Esophagus mucosa (tissue), 1 donor: ENCODE measurements around the gene CETP. TPM values are rescaled to one million over a fixed set of nuclear protein-coding genes. Genes with fewer than 3 reads are reported as not detected.

ENCODE experiments used
- ATAC-seq: fragments of 200-7000 bp; cut with Tn5 transposase; one replicate; pipeline ENCODE4 v1.9.1; 2020
- total RNA-seq: library from RNA; stranded (reverse); gene quantifications from one replicate; pipeline ENCODE4 v1.2.4, GENCODE V29; 2023
- donor health status: DM: yes; HTN: yes; CAD: no.

Gene CETP, protein sequence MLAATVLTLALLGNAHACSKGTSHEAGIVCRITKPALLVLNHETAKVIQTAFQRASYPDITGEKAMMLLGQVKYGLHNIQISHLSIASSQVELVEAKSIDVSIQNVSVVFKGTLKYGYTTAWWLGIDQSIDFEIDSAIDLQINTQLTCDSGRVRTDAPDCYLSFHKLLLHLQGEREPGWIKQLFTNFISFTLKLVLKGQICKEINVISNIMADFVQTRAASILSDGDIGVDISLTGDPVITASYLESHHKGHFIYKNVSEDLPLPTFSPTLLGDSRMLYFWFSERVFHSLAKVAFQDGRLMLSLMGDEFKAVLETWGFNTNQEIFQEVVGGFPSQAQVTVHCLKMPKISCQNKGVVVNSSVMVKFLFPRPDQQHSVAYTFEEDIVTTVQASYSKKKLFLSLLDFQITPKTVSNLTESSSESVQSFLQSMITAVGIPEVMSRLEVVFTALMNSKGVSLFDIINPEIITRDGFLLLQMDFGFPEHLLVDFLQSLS
- total RNA-seq = not detected

DNA sequence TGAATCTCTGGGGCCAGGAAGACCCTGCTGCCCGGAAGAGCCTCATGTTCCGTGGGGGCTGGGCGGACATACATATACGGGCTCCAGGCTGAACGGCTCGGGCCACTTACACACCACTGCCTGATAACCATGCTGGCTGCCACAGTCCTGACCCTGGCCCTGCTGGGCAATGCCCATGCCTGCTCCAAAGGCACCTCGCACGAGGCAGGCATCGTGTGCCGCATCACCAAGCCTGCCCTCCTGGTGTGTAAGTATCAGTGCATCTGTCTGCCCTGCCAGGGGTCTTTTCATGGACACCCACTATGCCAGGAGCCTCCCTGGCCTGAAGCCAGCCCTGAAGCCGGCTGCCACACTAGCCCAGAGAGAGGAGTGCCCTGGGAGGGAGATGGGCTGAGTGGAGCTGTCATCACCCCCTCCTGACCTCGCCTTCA, at the start of gene CETP:
Gene CETP (plus strand): TSS at position 100 of the 431 bp plus-strand sequence. CDS start 30 bp downstream, at position 130.
- peak; percentile 3 for ATAC-seq

DNA sequence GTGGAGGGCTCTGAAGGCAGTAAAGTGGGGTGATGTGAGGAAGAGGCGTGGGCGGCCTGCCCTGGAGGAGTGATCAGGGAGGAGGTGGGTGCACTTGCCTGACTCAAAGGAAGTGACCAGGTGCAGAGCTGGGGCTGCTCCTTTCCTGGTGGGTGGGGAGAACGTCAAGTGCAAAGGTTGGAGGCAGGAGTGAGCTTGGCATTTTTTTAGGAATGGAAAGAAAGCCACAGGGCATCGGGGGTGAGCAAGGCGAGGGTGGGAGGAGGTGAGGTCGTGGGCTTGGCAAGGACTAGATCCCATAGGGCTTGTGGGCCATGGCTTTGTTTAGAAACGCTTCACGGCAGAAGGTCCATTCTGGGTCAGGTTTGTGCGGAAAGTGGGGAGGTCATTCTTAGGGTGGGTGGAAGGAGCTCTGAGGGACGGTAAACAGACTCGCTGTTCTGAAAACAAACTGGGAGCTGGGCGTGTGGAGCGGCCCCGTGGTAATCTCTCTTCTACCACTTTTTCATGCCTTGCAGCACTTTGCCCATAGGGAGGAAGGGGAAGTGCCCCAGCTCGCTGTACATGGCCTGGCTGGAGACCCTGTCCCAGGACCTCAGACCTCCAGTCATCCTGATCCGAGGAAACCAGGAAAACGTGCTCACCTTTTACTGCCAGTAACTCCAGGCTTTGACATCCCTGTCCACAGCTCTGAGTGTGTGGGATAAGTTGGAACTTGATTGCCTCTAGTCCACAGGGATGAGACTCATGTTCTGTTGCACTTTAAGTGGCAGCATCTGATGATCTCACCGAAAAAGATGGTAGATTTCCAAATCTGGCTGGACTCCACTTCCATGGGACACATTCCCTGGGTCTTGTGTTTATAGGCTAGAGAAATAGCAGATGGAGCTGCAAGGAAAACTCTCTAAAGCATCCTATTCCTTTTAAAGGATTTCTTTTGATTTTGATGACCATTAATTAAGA, 48.7 kb upstream of the CETP start:
- ATAC-seq = no peak

DNA sequence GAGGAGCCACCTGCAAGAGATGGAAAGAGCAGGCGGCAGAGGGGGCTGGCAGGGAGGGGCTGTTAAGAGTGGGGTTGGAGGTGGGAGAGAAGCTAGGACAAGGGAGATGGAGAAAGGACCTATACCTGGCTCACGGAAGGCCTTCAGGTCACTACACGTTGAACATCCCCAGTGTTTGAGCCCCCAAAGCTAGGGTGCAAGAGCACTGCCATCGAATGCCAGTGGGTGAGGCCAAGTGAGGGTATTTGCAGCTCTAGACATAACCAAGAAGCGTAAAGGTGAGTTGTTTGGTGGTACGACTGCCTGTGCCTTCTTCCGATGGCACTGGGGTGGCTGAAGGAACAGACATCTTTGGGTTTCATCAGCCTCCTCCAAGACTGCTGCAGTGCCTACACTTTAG, 46.9 kb upstream of the CETP start:
- ATAC-seq = no peak

DNA sequence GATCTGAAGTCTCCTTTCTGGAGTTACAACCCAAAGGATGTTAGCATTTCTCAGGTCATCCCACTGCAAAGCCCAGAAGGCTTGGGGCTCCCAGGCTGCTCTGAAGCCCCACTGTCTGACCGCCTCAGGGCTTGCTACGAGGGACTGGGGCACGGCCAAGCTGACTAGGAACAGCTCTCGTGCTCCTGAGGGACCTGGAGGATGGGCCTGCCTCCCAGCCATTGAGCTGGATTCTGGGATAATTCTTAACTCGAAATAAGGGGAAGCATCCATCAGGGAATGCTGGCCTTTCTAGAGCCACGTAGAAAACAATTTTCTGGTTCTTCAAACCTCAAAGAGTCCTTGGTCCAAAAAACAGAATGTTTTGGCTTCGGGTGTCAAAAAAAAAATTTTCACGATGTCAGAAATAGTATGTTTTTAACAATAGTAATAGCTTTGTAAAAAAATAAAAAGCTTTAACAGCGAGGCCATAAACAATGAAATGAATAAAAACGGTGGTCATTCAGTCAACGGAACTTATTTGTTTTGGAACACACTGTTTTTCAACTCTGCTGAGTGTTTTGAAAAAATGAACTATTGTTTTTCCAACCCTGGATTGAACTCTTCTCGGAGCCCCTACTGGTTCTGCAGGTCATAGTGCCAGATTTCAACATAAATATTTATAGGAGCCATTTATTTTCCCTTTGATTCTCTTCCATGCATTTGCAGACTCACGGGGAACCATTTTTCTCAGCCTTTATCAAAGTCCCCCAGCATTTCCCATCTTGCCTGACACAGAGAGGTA, 46.2 kb upstream of the CETP start:
- no peak for ATAC-seq

DNA sequence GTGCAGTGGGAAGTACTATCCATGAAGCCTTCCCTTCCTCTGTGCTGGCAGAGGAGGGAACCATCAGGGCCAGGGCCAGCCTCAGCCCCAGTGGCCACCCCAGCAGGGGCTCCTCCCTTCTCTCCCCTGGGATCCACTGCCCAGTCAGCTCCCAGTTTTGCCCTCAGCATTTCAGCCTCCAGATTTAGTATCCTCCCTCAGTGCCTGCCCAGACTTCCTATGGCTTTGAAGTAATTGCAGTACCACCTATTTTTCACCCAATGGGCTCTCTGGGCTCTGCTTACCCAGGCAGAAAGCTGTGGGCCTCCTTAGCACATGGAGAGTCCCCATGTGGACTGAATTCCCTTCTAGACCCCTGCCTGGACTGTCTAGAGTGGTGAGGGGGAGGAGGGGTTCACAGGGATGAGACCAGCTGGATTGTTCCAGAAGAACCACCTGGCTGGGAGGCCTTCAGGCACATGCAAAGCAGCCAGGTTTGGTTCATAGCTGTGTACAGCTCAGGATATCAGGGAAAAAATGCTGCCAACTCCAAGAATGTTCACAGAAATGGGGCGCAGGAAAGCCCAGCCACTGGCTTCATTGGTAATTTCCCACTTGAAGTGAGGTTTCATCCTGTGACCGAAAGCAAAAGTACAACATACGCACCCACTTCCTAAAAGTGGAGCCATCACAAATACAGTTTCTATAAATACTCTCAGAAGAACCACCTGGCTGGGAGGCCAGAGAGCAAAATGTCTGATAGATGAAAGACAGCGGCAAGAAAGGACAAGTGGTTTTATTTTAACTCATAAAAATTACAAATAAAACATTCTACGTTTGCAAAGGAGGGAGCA, 45.0 kb upstream of the CETP start:
- no peak for ATAC-seq

DNA sequence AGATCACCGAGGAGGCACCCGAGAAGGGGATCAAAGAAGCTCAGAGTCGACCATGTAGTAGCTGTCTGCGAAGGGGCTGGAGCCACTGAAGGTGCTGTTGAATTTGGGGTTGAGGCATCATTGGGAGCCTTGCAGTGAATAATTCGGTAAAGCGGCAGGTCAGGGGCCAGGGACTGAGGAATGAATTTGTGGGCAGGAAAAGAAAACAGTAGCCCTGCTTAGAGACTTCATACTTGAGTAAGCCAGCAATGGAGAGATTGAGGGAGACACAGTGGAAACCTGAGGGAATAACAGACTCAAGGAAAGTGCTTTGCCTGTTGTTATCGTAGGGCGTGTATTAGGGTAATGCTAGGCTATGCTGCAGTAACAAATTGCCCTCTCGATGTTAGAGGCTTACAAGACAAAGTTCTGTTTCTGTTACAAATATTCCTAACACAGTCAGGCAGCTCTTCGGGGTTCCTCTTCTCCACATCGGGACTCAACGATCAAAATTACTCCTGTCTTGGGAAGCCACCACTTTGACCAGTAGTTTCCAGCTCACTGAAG, 43.2 kb upstream of the CETP start:
- no peak for ATAC-seq

DNA sequence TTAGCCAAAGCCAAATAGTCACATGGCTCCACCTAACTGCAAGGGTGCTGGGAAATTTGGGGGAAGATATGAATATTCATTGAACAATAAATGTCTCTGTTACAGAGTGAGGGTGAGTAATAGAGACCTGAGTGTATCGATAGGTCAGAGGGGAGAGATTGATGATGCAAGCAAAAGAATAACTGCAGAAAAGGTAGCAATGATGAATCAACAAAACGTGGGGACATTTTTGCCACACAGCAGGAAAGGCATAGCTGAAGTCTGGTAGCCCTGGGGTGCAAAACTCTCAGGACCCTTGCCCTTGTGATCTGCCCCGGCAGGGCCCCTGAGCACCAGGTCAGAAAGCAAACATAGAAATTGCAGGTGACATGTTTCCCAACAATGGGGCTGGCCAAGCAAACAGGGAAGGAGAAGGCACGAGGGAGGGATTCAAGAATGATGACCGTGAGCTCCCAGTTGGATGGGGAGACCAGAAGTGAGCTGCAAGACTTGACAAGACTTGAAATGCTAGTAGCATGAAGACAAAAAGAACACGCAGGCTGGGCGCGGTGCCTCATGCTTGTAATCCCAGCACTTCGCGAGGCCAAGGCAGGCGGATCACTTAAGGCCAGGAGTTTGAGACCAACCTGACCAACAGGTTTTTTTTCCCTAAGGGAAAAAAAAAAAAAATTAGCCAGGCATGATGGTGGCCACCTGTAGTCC, 42.5 kb upstream of the CETP start:
- peak; percentile 88 for ATAC-seq

DNA sequence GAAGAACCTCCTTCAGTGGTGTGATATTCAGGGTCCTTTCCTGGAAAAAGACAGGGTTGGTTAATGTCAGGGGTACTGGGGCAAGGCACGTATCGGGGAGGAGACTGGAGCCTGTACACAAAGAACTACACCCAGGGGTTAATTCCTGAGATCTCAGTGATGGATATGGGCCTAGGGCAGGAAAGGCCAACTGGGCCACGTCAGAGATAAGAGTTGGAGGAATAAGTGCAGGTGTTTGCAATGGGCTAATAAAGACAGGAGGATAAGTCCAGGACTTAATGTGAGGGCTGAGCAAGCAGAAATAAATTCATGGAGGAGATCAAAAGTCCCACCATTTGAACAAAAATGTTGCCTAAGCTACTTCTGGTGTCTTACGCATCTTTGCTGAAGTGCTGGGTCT, 40.2 kb upstream of the CETP start:
- no peak for ATAC-seq

DNA sequence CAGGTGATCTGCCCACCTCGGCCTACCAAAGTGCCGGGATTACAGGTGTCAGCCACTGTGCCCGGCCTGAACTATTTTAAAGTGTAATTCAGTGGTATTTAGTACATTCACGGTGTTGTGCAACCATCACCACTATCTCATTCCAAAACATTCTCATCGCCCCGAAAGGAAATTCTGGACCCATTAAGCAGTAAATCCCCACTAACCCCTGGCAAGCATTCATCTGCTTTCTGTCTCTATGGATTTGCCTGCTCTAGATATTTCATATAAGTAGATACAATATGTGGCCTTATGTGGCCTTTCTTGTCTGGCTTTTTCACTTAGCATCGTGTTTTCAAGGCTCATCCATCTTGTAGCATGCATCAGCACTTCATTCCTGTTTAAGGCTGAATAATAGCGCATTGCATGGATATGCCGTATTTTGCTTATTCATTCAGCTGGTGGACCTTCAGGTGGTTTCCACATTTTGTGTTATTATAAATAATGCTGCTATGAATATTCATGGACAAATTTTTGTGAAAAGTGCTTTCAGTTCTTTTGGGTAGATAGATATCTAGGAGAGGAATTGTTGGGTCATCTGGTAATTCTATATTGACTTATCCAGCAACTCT, 38.2 kb upstream of the CETP start:
- no peak for ATAC-seq

DNA sequence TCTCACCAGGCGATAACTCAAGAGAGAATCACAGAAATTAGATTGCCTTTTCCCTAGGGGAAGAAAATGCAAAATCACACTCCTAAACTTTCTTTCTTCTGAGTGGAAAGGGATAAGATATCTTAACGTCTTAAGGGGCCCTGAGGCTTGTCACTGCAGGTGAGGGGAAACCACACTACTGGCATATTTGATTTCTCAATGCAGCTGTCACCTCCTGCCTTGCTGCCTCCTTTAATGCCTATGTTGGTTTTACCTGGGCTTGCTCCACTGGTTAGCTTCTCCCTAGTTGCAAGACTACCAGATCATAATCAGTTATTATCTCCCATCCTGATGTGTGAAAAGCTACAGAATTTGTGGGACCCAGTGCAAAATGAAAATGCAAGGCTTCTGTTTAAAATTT, 34.3 kb upstream of the CETP start:
- no peak for ATAC-seq

DNA sequence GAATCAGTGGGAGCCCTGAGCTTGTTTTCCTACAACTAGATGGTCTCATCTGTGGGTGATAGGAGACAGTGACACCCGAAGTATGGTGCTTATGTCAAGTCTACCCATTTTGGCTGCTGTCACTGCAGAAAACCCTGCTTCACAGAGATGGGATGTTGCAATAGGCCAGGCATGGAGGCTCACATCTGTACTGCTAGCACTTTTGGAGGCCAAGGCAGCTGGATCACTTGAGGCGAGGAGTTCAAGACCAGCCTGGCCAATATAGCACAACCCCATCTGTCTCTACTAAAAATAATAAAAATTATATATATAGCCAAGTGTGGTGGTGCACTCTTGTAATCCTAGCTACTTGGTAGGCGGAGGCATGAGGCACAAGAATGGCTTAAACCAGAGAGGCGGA, 32.1 kb upstream of the CETP start:
- no peak for ATAC-seq

DNA sequence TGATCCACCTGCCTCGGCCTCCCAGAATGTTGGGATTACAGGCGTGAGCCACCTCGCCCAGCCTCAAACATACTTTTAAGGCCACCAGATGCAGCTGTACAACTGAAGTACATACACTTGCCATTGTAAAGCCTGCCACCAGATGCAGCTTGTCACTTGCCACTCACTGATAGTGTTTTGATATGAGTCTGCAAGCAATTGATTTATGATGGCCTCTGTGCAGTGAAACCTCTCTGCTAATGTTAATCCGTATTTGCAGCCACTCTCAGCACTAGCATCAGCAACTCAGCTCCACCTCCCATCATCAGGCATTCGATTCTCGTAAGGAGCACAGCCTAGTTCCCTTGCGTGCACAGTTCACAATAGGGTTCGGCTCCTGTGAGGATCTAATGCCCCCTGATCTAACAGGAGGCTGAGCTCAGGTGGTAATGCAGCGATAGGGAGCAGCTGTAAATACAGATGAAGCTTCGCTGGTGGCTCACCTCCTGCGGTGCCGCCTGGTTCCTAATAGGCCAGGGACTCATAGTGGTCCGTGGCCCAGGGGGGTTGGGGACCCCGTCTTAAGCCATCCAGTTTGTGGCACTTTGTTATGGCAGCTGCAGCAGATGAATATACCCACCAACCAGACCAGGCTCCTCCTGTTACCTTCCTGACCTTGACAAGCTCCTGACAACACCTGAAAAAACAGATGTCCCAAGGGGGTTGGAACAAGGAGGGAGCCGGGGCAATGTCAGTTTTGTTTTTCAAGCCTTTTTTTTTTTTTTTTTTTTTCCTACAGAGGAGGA, 31.1 kb upstream of the CETP start:
- ATAC-seq = no peak

DNA sequence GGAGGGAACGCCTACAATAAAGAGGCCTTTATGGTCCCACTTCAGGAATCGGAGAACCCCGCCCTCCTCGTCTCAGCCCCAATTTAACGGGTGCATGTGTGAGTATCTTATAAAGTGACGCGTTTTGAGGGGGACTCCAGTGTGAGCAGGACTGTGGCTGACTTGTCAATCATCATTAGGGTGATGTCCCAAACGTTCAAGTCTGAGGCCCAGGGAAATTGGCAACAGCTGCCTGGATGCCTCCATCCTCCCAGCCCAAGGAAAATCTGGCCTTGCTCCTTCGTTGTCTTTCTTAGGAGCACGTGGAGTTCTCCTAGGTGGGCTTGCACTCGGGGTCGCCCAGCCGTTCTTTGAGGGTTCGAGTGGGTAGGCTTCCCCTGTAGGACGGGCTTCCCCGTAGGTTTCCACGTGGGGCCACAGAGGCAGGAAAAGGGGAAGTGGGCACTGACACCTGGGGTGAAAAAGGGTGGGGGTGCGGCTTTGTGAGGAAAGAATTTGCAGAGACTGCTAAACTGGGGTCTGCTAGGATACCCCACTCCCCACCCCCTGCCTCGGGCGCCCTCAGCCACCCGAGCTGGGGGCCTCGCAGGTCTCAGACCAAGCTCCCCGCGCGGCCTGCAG, 30.4 kb upstream of the CETP start:
- ATAC-seq = no peak

DNA sequence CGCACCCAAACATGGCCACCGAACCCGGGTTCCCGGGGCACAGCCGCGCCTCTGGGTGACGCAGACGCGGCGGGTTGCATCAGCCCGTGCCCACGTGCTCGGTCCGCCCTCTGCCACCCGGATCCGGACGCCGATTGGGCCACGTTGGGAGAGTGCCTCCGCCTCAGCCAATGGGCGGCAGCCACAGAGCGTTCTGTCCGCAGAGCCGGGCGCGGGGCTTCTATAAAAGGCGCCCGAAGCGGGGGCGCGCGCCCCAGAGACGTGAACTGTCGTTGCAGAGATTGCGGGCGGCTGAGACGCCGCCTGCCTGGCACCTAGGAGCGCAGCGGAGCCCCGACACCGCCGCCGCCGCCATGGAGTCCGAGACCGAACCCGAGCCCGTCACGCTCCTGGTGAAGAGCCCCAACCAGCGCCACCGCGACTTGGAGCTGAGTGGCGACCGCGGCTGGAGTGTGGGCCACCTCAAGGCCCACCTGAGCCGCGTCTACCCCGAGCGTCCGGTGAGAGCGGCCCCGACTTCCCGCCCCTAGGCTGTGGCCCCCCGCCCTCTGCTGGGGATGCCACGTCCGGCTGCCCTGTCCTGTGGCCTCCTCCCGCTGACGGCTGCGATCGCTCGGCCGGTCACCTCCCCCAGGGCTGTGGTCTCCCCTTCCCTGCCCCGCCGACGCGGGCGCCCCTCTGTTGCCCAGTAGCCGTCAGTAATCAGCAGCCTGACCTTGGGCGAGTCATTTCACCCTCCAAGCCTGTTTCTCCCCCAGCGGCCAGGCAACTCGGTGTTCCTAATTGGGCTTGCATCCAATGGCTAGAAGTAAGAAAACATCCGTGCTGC, 29.6 kb upstream of the CETP start, which contains the start of gene HERPUD1:
Gene HERPUD1 (plus strand): TSS at position 251 of the 829 bp plus-strand sequence. CDS start 103 bp downstream, at position 354.
- peak; percentile 98 for ATAC-seq

DNA sequence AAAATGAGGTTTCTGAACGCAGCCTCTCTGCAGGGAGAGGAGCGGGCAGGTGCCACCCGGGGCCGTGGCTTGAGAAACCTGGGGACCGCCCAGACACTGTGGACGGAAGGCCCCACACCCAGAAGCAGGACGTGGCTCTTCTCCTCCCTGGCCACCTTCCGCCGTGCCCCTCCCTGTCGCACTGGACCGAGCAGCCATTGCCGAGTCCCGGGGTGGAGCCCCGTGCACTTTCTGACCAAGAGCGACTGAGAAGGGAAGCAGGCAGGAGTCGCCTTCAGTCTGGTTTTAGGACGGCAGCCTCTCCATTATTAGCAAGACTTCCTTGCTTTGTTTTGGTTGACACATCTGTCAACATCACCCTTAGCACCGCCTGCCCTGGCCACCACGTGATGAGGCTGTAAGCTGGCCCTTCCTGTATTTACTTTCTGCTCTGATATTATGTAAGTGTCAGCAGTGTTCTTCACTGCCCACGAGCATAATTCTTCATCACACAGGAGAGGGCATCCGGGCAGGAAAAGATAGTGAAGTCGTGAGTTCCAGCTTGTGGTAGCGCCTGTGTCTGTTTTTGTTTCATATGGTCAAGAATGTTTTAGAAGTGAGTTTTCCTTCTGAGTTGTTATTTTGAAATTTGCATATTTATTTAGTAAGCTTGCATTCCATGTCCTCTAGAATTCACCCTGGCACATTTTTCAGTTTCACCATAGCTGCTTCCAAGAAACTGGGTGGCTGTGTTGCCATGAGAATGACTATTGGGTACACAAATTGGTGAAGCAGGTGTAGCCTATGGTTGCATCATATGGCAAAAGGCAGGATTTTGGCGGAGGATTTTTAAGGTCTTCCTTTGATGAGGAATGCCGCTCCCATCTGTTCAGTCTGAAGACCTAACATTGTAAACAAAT, 28.8 kb upstream of the CETP start:
- peak; percentile 64 for ATAC-seq

DNA sequence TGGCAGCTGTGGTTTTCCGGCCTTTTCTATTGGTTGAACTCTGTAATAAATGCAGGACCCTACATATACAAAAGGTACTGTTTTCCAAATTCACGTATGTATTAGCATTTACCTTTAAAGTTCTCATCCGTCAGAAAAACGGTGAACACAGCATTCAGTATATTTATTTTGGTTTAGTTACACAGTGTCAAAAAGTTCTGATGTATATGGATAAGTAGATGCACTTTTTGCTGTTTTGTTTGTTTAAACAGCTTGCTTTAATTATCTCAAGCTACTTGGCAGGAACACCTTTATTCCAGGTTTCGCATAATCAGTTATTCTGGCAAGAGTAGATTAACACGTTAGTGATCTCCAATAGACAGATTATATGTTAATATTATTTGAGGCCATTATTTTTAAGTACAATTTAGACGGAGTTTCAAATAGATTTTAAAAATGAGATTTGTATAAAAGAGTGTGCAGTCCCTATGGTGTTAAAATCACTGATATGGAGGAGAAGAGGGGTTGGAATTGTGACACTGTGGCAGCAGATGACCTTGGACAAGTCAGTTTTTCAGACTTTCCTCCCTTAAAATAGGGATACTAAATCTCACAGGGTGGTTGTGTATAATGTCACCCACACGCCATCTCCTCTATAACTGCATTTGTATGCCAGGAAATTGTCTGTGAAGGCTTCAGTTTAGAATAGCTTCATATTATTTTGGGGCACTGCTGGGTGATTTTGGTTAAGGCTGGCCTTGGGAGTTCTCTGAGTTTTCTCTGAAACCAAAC, 27.7 kb upstream of the CETP start:
- ATAC-seq = no peak
